Mesodermal cell (in vitro differentiated cells): ENCODE data around the gene RNASE8.

Experiments
- H3K27ac ChIP-seq: 2 replicates; pipeline ENCODE4 v1.7.0; 2013; ENCODE audit warnings: mild to moderate bottlenecking, low read depth, low read length, moderate library complexity; ENCODE audit not compliant: severe bottlenecking
- H3K36me3 ChIP-seq: 2 replicates; pipeline ENCODE4 v1.7.1; 2013; ENCODE audit warnings: mild to moderate bottlenecking, low read length, moderate library complexity; ENCODE audit not compliant: control insufficient read depth, insufficient read depth
- H3K4me1 ChIP-seq: one replicate; pipeline ENCODE4 v1.7.1; 2013; ENCODE audit warnings: mild to moderate bottlenecking, low read length; ENCODE audit not compliant: insufficient read depth, control insufficient read depth, poor library complexity, severe bottlenecking
- H3K4me3 ChIP-seq: 2 replicates; pipeline ENCODE4 v1.7.0; 2013; ENCODE audit warnings: low read length, control low read depth, mild to moderate bottlenecking; ENCODE audit not compliant: insufficient read depth, poor library complexity, severe bottlenecking; ENCODE audit errors: extremely low read depth
- H3K9me3 ChIP-seq: 2 replicates; pipeline ENCODE4 v1.7.1; 2013; ENCODE audit warnings: mild to moderate bottlenecking, low read length, moderate library complexity; ENCODE audit not compliant: control insufficient read depth
- WGBS, 2 experiments: methylation state at CpG; one replicate each; pipeline ENCODE4 v1.1.5; 2013; ENCODE audit warnings: missing lambda C conversion rate in 2 of 2; ENCODE audit not compliant: insufficient coverage in 2 of 2; 5-methylcytosine and 5-hydroxymethylcytosine counted together

The RNASE8 gene

GRCh38 chr14:21054768-21055145 is 2.9 kb upstream of the RNASE8 start:
- Histone ChIP-seq H3K27ac (no peak overlapping the region), H3K4me3 (no peak overlapping the region)
- 100% methylated on average over 1 of the region's 4 CpGs; no CpG with 5 or more reads in 1 of the 2 experiments for WGBS, 2 experiments

DNA sequence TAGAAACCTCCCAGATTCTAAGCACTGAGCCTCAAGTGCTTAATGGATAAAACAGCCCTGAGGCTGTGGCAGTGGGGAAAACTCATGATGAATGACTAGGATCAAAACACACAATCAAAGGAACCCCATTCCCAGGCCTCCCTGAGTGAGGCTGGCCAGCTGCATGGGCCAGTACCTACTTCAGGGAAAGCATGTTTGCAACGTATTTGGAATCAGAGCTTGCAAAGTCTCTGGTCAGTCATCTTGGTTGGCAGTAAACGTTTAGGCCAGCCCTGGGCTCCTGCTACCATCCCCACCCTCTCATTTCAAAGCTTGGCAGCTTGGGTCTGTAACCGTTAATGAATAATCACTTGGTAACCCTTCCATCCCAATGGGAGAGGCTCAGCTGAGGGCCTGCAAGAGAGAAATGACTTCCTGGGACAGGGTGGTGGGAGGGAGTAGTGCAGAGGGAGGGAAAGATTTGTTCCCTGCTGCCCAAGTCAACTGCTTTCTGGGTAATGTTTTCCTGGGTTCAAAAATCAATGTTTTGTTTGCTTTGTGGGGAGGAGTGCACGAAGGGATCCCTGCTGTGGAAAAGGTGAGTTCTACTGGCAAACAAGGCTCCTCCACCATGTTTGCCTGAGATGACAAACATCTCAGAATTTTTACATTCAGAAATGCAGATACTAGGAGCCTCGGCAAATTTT is 2.0 kb upstream of the RNASE8 start:
- 64 to 68% methylated on average over 3 to 4 of the region's 5 CpGs for WGBS, 2 experiments
- Histone ChIP-seq H3K4me3 (no peak overlapping the region), H3K36me3 (no peaks in the 10 kb centered on the region), H3K27ac (no peak overlapping the region), H3K4me1 (peaks cover 11% of the 10 kb centered on the region), H3K9me3 (no peaks in the 10 kb centered on the region)

More at GRCh38 chr14:21054768-21055145, 2.9 kb upstream of the RNASE8 start:
- Histone ChIP-seq H3K9me3 (no peaks in the 10 kb centered on the region), H3K36me3 (no peaks in the 10 kb centered on the region), H3K4me1 (peaks cover 3% of the 10 kb centered on the region)

GRCh38 chr14:21056520-21057163 is 980 bp upstream of the RNASE8 start:
- Histone ChIP-seq H3K4me1 (peaks cover 12% of the 10 kb centered on the region), H3K36me3 (no peaks in the 10 kb centered on the region), H3K27ac (no peak overlapping the region), H3K9me3 (no peaks in the 10 kb centered on the region), H3K4me3 (no peak overlapping the region)
- WGBS, 2 experiments = 86 to 93% methylated on average over 5 to 6 of the region's 10 CpGs

DNA sequence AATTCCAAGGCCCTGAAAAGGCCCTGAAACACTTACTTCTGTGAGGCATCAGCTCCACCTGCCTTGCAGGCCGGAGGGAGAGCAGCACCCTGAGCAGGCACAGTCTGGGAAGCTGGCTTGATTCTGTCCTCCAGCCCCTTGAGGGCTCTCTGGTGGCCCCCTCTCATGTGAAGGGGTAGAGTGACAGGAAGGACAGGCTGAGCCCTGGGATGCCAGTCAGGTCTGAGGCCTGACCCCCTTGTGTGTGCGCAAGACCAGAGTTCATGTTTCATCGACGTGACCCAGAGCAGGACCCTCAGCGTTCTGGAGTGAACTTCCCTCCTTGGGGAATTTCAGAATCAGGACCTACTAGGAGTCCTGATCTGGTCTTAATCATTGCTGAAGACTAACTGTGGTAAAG is 1.3 kb downstream of the RNASE8 start:
- no peaks in the 10 kb centered on the region for H3K9me3 ChIP-seq
- no peak overlapping the region for H3K4me3 ChIP-seq
- 77 to 96% methylated on average over 4 to 5 of the region's 5 CpGs for WGBS, 2 experiments
- no peaks in the 10 kb centered on the region for H3K36me3 ChIP-seq
- no peak overlapping the region for H3K27ac ChIP-seq
- H3K4me1 ChIP-seq = peaks cover 24% of the 10 kb centered on the region

DNA sequence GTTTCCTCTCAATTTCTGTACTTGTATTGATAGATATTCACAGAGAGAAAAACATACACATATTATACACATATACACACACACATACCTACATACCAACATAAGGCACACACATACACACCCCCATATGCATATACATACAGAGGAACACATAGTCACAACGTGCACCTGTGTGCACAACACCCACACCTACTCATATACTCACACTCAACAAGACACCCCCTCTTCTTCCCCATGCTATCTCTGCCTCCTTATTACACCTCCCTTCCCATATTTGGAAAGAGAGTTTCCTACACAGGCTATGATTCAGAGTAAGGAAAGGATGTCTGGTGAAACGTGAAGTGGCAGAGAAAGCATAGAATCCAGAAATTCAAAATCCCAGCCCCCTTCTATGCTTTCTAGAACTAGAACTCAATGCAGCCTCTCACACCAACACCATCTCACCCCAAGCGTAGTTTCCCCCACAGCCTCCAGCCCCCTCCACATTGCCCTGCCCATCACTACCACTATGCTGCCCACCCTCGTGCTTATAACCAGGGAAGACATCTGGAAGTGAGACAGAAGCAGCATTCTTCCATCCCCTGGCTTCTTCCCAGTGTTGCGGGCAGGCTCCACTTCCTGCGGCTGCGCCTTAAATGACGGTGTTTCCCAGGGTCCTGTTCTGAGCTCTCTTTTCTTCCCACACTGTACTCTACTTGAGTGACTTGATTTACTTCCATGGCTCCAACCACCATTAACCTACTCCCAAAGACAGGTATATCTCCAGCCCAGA is 2.4 kb downstream of the RNASE8 start:
- Histone ChIP-seq H3K27ac (no peak overlapping the region), H3K4me1 (peaks cover 24% of the 10 kb centered on the region), H3K36me3 (no peaks in the 10 kb centered on the region), H3K4me3 (no peak overlapping the region), H3K9me3 (no peaks in the 10 kb centered on the region)
- WGBS, 2 experiments = 92 to 97% methylated on average over 6 of the region's 8 CpGs

DNA sequence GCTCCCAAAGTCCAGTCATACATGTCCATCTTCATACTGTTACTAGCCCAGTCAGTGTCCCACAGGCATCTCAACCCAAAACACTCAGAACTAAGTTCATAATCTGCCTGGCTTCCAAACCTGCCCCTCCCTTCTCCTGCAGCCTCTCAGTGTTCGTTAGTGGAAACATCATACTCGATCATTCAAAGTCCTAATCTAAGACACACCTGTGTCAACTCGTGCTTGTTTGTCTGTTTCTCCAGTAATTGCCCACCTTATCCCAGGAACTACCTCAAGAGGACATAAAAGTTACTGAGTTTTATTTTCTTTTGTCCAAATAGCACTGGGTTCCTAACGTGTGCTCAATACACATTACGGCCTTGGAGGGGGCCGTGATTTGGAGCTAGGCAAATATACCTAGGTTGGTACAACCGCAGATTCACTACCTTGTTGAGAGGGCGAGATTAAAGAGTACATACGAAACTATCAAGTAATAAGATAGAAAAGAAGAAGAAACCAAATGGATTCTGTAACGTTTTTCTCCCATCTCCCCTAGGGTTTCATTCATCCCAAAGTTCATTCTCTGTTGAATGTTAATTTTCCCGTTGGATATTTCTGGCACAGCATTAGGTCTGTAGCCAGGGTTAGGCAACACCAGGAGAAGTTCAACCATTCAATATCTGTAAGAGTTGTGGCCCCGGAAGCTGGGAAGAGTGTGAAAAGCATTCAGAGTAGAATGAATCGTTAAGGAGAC is 3.2 kb downstream of the RNASE8 start:
- Histone ChIP-seq H3K4me1 (peaks cover 21% of the 10 kb centered on the region), H3K4me3 (no peak overlapping the region), H3K27ac (no peak overlapping the region), H3K9me3 (no peaks in the 10 kb centered on the region), H3K36me3 (no peaks in the 10 kb centered on the region)
- WGBS, 2 experiments = 92 to 93% methylated on average over 5 to 11 of the region's 13 CpGs

GRCh38 chr14:21061347-21061668 is 3.7 kb downstream of the RNASE8 start:
- Histone ChIP-seq H3K4me1 (peaks cover 21% of the 10 kb centered on the region), H3K27ac (no peak overlapping the region), H3K36me3 (no peaks in the 10 kb centered on the region), H3K4me3 (no peak overlapping the region), H3K9me3 (no peaks in the 10 kb centered on the region)
- WGBS, 2 experiments = 78 to 86% methylated on average over 1 of the region's 3 CpGs

DNA sequence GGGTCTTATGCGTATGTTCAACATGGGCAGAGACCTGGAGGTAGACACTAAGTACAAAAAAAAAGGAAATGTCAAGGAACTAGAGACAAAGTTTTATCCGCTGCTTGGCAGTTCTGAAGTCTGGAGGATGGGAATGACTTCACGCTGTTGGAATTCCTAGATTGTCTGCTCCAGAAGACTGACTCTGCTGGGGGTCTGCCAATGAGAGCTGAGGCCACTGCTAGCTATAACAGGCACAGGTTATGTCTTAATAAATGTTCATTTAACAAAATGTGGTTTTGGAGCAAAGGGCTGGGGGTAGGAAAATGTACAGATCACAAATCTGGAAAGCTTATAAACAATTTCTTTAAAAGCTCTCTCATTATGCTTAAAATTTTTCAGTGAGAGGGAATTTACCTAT is 5.9 kb downstream of the RNASE8 start:
- H3K27ac ChIP-seq = peak overlapping the region; percentile 64

DNA sequence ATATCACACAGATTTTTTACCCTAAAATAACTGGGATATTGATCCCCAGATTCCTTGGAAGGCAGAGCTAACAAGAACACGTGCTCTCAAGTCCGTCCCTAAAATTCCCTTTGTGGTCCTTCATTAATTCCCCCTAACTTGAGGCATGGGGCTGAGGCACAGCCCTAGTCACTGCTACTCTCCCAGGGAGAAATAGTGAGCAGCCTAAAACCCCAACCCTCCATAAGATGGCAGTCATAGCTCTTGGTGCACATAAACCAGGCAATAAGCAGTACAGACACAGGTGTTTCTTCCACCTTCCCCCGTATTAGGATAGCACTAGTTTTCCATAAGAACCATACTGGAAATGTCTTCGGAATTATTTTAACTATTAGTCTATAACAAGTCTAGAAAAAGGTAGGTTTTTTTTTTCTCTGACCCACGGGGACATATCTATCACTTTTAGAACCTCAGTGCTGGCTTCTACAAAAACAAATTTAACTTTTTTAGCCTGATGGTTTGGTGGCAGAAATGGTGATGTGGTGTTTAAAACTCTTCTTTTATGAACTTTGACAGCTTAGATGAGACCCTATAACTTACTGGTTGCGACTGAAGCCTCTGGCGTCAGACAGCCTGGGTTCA is 9.4 kb downstream of the RNASE8 start:
- H3K36me3 ChIP-seq = no peaks in the 10 kb centered on the region
- WGBS, 2 experiments = 77 to 93% methylated on average over 2 of the region's 7 CpGs
- H3K4me3 ChIP-seq = no peak overlapping the region
- H3K27ac ChIP-seq = no peak overlapping the region
- H3K9me3 ChIP-seq = no peaks in the 10 kb centered on the region
- H3K4me1 ChIP-seq = peaks cover 12% of the 10 kb centered on the region

More for the DNA sequence above, 5.9 kb downstream of the RNASE8 start:
- no peak overlapping the region for H3K4me3 ChIP-seq
- no peaks in the 10 kb centered on the region for H3K36me3 ChIP-seq
- 46 to 59% methylated on average over 3 of the region's 3 CpGs for WGBS, 2 experiments
- no peaks in the 10 kb centered on the region for H3K9me3 ChIP-seq
- H3K4me1 ChIP-seq = peaks cover 21% of the 10 kb centered on the region
